Adrenal gland (tissue), 5 donors: ENCODE data around the gene ARID3C.

Experiments
- CTCF ChIP-seq, 6 experiments: fragments of 450-650 bp in 4 of 6; fragments of 200-600 bp in 2 of 6; sonication (generic) in 1 of 6; IDR thresholded peaks; 1 replicate in 5 of 6; 2 replicates in 1 of 6; pipeline versions ENCODE4 v1.5.1 to v1.8.0; 2016 to 2021; ENCODE audit warnings: antibody characterized with exemption in 6 of 6, mild to moderate bottlenecking in 2 of 6, moderate library complexity in 1 of 6
- POLR2A ChIP-seq, 2 donors: fragments of 450-650 bp; IDR thresholded peaks; one replicate each; pipeline ENCODE4 v1.6.1; 2017; ENCODE audit warnings: antibody characterized with exemption in 2 of 2, mild to moderate bottlenecking in 2 of 2, moderate library complexity in 1 of 2
- donor health status: DM: no; HTN: no; CAD: no.

DNA sequence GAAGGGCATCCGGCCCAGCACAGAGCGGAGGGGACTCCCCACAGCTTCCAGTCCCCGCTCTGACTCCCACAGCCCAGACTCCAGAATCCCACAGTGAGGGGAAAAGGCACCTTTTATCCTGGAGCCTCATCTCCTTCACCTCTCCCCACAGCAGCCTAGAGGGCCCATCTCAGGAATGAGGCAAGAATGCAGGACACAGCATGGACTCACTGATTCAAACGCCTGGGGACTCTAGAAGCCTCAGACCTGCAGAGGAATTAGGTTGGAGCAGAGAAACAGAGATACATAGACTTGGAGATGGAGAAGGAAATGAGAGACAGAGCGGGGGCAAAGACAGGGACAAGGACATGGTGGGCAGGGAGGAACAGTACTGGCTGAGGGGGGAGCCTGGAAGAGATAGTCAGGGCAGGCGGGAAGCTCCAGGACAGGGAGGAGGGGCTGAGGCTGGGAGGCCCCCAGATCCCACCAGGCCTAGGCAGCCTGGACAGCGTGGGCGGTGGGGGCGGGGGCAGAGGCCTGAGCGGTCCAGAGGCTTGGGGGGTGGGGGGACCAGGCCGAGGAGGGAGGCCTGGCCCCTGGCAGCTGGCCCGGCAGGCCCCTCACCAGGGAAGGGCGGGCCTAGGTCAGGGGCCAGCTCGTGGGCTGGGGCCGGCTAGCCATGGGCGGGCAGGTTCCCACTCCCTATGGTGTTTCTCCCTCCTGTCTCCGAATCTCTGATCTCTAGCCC is 55.1 kb downstream of the ARID3C start:
- TF ChIP-seq CTCF (IDR thresholded peaks at IDR 0.05) (no peak), POLR2A (IDR thresholded peaks at IDR 0.05) (no peak)
